ENCODE results near the gene PDCD7. TPM values are rescaled to one million over a fixed set of nuclear protein-coding genes. Genes with fewer than 3 reads are reported as not detected.
"Not testable (repeated sequence)": the region's sequence is repeated elsewhere in the genome, so short reads cannot be mapped to it uniquely, and the experiment has no call there.

The PDCD7 gene
- total RNA-seq, 1 experiment from 2014 or later, result 23.5 TPM

DNA sequence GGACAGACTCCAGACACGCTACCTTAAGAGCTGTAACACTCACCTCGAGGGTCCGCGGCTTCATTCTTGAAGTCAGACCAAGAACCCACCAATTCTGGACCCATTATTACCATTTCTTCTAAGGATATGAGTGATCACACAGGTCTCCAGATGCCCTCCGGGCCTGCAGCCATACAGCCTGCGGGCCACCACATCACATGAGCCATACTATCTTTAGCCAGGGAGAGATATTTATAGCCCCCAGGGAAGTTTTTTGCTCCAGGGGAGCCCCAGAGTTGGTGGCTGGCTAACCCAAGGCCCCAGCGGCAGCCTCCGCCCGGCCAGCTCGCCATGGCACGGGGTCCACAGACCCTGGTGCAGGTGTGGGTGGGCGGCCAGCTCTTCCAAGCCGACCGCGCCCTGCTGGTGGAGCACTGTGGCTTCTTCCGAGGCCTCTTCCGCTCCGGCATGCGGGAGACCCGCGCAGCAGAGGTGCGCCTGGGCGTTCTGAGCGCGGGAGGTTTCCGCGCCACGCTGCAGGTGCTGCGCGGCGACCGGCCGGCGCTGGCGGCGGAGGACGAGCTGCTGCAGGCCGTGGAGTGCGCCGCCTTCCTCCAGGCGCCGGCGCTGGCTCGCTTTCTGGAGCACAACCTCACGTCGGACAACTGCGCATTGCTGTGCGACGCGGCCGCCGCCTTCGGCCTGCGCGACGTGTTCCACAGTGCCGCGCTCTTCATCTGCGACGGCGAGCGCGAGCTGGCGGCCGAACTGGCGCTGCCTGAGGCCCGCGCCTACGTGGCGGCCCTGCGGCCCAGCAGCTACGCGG, 56.9 kb downstream of the PDCD7 start, which contains the start of gene KBTBD13:
TSS of gene KBTBD13 (plus strand) at position 261 of the 805 bp plus-strand sequence. CDS start at position 331, 70 bp downstream.
- POLR2A ChIA-PET, result interaction anchor here (0.8 kb wide), 1 partner anchor 9 kb away, joined by 5 read pairs; the partner anchor contains the start of gene RASL12
- no peak for ATAC-seq
- H3K4me1 Mint-ChIP-seq, result peaks cover 26% of the 10 kb centered on the region

GRCh38 chr15:65075607-65076395, 57.8 kb downstream of the PDCD7 start:
- H3K36me3 Mint-ChIP-seq; ATAC-seq; DNase-seq (ENCODE audit: low spot score); POLR2A ChIA-PET; H3K4me3 Mint-ChIP-seq: not testable (repeated sequence)
- CTCF ChIA-PET, result interaction anchor here (1.5 to 15.1 kb wide), 6 partner anchors 8 to 42 kb away, joined by 3 to 308 read pairs (median 52); partner anchors contain the start of gene RASL12
- peaks cover 12% of the 10 kb centered on the region for H3K27me3 Mint-ChIP-seq (ENCODE audit: low read depth)
- H3K4me1 Mint-ChIP-seq, result peaks cover 23% of the 10 kb centered on the region
- H3K9me3 Mint-ChIP-seq, result peaks cover 11% of the 10 kb centered on the region
- peak overlapping the region; percentile 63; the same call in 1 of the 2 replicates for H3K27ac Mint-ChIP-seq
- TF ChIP-seq NFYB (CRISPR knock-in tag; conservative IDR thresholded peaks at IDR 0.05; ENCODE audit: low read depth), result peak; percentile 33

More for the DNA sequence above, 56.9 kb downstream of the PDCD7 start, which contains the start of gene KBTBD13:
- TF ChIP-seq EMX1 (CRISPR knock-in tag; IDR thresholded peaks at IDR 0.05) (no peak), CBFB (CRISPR knock-in tag; IDR thresholded peaks at IDR 0.05; ENCODE audit: low read depth) (0 out of 2 replicates have a peak, but pooled peaks have one; percentile 35), FOXP1 (CRISPR knock-in tag; IDR thresholded peaks at IDR 0.05; ENCODE audit: borderline replicate concordance) (no peak)
- DNase-seq (ENCODE audit: low spot score), result no peak
- peaks cover 4% of the 10 kb centered on the region; the same call in 1 of the 2 replicates for H3K36me3 Mint-ChIP-seq
- H3K9me3 Mint-ChIP-seq, result peaks cover 11% of the 10 kb centered on the region
- CTCF ChIA-PET, result interaction anchor here (0.8 to 15.1 kb wide), 12 partner anchors 8 to 136 kb away, joined by 3 to 308 read pairs (median 16); partner anchors contain the start of gene RASL12
- H3K27ac Mint-ChIP-seq, result peak within 1 kb of the TSS; percentile 63; the same call in 1 of the 2 replicates
- no peak within 1 kb of the TSS for H3K4me3 Mint-ChIP-seq
- peaks cover 12% of the 10 kb centered on the region for H3K27me3 Mint-ChIP-seq (ENCODE audit: low read depth)

DNA sequence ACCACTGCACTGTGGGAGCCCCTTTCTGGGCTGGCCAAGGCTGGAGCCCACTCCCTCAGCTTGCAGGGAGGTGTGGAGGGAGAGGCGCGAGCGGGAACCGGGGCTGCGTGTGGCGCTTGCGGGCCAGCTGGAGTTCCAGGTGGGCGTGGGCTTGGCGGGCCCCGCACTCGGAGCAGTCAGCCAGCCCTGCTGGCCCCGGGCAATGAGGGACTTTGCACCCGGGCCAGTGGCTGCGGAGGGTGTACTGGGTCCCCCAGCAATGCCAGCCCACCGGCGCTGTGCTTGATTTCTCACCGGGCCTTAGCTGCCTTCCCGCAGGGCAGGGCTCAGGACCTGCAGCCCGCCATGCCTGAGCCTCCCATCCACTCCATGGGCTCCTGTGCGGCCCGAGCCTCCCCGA, 58.7 kb downstream of the PDCD7 start:
- CTCF ChIA-PET, result interaction anchor here (1.3 to 1.4 kb wide), 2 partner anchors 12 to 21 kb away, joined by 4 to 8 read pairs; no protein-coding TSS in a partner anchor
- H3K36me3 Mint-ChIP-seq; H3K4me3 Mint-ChIP-seq; DNase-seq (ENCODE audit: low spot score); POLR2A ChIA-PET; ATAC-seq; H3K27ac Mint-ChIP-seq: not testable (repeated sequence)
- Mint-ChIP-seq H3K9me3 (peaks cover 11% of the 10 kb centered on the region), H3K27me3 (ENCODE audit: low read depth) (peaks cover 12% of the 10 kb centered on the region), H3K4me1 (peaks cover 23% of the 10 kb centered on the region)

DNA sequence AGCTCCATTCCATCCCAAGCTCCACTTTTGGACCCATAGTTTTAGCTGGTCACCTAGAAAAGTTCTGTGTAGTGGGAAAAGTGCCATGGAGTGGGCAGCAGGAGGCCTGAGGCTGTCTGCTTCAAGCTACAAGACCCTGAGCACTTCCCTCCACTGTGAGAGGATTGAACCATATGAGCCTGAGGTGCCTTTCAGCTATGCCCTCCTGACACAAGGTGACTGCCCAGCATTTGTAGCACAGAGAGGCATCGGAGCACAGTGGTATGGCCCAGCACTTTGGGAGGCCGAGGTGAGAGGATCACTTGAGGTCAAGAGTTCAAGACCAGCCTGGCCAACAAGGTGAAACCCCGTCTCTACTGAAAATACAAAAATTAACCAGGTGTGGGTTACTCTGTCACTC, 61.0 kb downstream of the PDCD7 start:
- no peak for ATAC-seq
- Mint-ChIP-seq H3K27me3 (ENCODE audit: low read depth) (peaks cover 14% of the 10 kb centered on the region), H3K4me1 (peaks cover 19% of the 10 kb centered on the region), H3K9me3 (peaks cover 11% of the 10 kb centered on the region), H3K36me3 (peaks cover 4% of the 10 kb centered on the region; the same call in 1 of the 2 replicates), H3K4me3 (no peak overlapping the region), H3K27ac (no peak overlapping the region)
- CTCF ChIA-PET, result interaction anchor here (1.1 kb wide), 1 partner anchor 14 kb away, joined by 3 read pairs; no protein-coding TSS in a partner anchor
- POLR2A ChIA-PET, result no interaction called here
- DNase-seq (ENCODE audit: low spot score), result no peak
- TF ChIP-seq TEAD1 (CRISPR knock-in tag; IDR thresholded peaks at IDR 0.05) (no peak), TP53 (CRISPR knock-in tag; IDR thresholded peaks at IDR 0.05) (no peak), CREB1 (CRISPR knock-in tag; IDR thresholded peaks at IDR 0.05) (no peak), KAT7 (CRISPR knock-in tag; IDR thresholded peaks at IDR 0.05; ENCODE audit: borderline replicate concordance) (no peak), ZNF671 (CRISPR knock-in tag; IDR thresholded peaks at IDR 0.05) (no peak), ATF6 (CRISPR knock-in tag; IDR thresholded peaks at IDR 0.05) (no peak), JUN (CRISPR knock-in tag; IDR thresholded peaks at IDR 0.05) (no peak), NR3C1 (CRISPR knock-in tag; conservative IDR thresholded peaks at IDR 0.05; ENCODE audit: low read depth) (no peak), AFF4 (CRISPR knock-in tag; IDR thresholded peaks at IDR 0.05; ENCODE audit: borderline replicate concordance) (no peak), ZBTB21 (CRISPR knock-in tag; IDR thresholded peaks at IDR 0.05; ENCODE audit: borderline replicate concordance) (no peak), PREB (CRISPR knock-in tag; IDR thresholded peaks at IDR 0.05; ENCODE audit: borderline replicate concordance) (no peak), ZNF416 (CRISPR knock-in tag; IDR thresholded peaks at IDR 0.05) (no peak)
- TF ChIP-seq, protein P1, sequence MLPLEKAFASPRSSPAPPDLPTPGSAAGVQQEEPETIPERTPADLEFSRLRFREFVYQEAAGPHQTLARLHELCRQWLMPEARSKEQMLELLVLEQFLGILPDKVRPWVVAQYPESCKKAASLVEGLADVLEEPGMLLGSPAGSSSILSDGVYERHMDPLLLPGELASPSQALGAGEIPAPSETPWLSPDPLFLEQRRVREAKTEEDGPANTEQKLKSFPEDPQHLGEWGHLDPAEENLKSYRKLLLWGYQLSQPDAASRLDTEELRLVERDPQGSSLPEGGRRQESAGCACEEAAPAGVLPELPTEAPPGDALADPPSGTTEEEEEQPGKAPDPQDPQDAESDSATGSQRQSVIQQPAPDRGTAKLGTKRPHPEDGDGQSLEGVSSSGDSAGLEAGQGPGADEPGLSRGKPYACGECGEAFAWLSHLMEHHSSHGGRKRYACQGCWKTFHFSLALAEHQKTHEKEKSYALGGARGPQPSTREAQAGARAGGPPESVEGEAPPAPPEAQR (CRISPR knock-in tag; IDR thresholded peaks at IDR 0.05), result no peak
